Loucy (cell line): ENCODE measurements around the gene U2SURP.
"Not testable (repeated sequence)": the region's sequence is repeated elsewhere in the genome, so short reads cannot be mapped to it uniquely, and the experiment has no call there.

ENCODE experiments used
- CTCF ChIP-seq: fragments of 200-600 bp; sonication (generic); conservative IDR thresholded peaks from 2 replicates; pipeline ENCODE4 v1.5.1; 2014; ENCODE audit warnings: mild to moderate bottlenecking, antibody characterized with exemption, low read length
- EZH2phosphoT487 ChIP-seq: fragments of 200-600 bp; IDR thresholded peaks from 2 replicates; pipeline ENCODE4 v1.6.1; 2018; ENCODE audit warnings: antibody characterized with exemption, mild to moderate bottlenecking, moderate library complexity, borderline replicate concordance

GRCh38 chr3:143072298-143073020 lies 71.1 kb downstream of the U2SURP start:
- not testable (repeated sequence) for TF ChIP-seq CTCF, EZH2phosphoT487
